Measurements from ENCODE around the gene TCP11L2. TPM values are rescaled to one million over a fixed set of nuclear protein-coding genes. Genes with fewer than 3 reads are reported as not detected.

TCP11L2 gene
- total and polyA plus RNA-seq, 2 of the 13 experiments (the other 11 are each of a cell fraction or from before 2014, with no cell fraction given) = 4.6 to 24.1 TPM

- no peak for TF ChIP-seq ZFY (CRISPR knock-in tag; IDR thresholded peaks at IDR 0.05)
- no peak for TF ChIP-seq CREB3 (CRISPR knock-in tag; IDR thresholded peaks at IDR 0.05)
- no peak for TF ChIP-seq KLF12 (CRISPR knock-in tag; IDR thresholded peaks at IDR 0.05; ENCODE audit: borderline replicate concordance)
- TF ChIP-seq ZNF629 (CRISPR knock-in tag; conservative IDR thresholded peaks at IDR 0.05) = no peak; the same call in 1 of the 2 replicates
- no peak for TF ChIP-seq FOXP1 (IDR thresholded peaks at IDR 0.05)
- peak; percentile 88 for TF ChIP-seq FOXP1 (CRISPR knock-in tag; IDR thresholded peaks at IDR 0.05)
- no peak for TF ChIP-seq MED8 (CRISPR knock-in tag; IDR thresholded peaks at IDR 0.05; ENCODE audit: insufficient replicate concordance)
- no peak for TF ChIP-seq ZNF546 (CRISPR knock-in tag; conservative IDR thresholded peaks at IDR 0.05)
- no peak for TF ChIP-seq ZIK1 (CRISPR knock-in tag; IDR thresholded peaks at IDR 0.05; ENCODE audit: borderline replicate concordance, low read depth)
- no peak for TF ChIP-seq HDAC6 (IDR thresholded peaks at IDR 0.05; ENCODE audit: low read depth, low read length)
- no peak for TF ChIP-seq ETV6 (CRISPR knock-in tag; conservative IDR thresholded peaks at IDR 0.05)
- TF ChIP-seq IKZF5 (CRISPR knock-in tag; IDR thresholded peaks at IDR 0.05) = peak; percentile 86; the same call in 1 of the 2 replicates
- peak; percentile 94 for TF ChIP-seq BCL6 (CRISPR knock-in tag; IDR thresholded peaks at IDR 0.05)
- no peak for TF ChIP-seq ZNF441 (CRISPR knock-in tag; IDR thresholded peaks at IDR 0.05; ENCODE audit: borderline replicate concordance)
- TF ChIP-seq ZFP1 (CRISPR knock-in tag; IDR thresholded peaks at IDR 0.05) = peak; percentile 59; the same call in 1 of the 2 replicates
- TF ChIP-seq CENPBD1 (CRISPR knock-in tag; IDR thresholded peaks at IDR 0.05; ENCODE audit: borderline replicate concordance, low read depth) = no peak
- TF ChIP-seq HOXA7 (CRISPR knock-in tag; IDR thresholded peaks at IDR 0.05) = no peak
- TF ChIP-seq U2AF2 (IDR thresholded peaks at IDR 0.05; ENCODE audit: low read depth, low read length) = no peak
- TF ChIP-seq ZNF883 (CRISPR knock-in tag; IDR thresholded peaks at IDR 0.05; ENCODE audit: not compliant biosample characterization) = no peak
- no peak for TF ChIP-seq CHD2 (IDR thresholded peaks at IDR 0.05; ENCODE audit: low read depth, low read length)
- TF ChIP-seq RFXANK (CRISPR knock-in tag; IDR thresholded peaks at IDR 0.05) = no peak
- no peak for TF ChIP-seq NPAS2 (CRISPR knock-in tag; IDR thresholded peaks at IDR 0.05; ENCODE audit: borderline replicate concordance)
- peak; percentile 73; the same call in 1 of the 2 replicates for TF ChIP-seq TBX3 (IDR thresholded peaks at IDR 0.05; ENCODE audit: borderline replicate concordance)
These were observed 18.0 kb upstream of the TCP11L2 start (continued) for GRCh38 chr12:106284358-106285105.
